ENCODE measurements around the gene TNFSF15.

GRCh38 chr9:114849450-114849849 is 43.6 kb upstream of the TNFSF15 start:
- TF ChIP-seq POLR2A (IDR thresholded peaks at IDR 0.05) (no peak), EP300 (IDR thresholded peaks at IDR 0.05) (no peak), POLR2AphosphoS5 (IDR thresholded peaks at IDR 0.05) (no peak)
- TF ChIP-seq, protein P1, sequence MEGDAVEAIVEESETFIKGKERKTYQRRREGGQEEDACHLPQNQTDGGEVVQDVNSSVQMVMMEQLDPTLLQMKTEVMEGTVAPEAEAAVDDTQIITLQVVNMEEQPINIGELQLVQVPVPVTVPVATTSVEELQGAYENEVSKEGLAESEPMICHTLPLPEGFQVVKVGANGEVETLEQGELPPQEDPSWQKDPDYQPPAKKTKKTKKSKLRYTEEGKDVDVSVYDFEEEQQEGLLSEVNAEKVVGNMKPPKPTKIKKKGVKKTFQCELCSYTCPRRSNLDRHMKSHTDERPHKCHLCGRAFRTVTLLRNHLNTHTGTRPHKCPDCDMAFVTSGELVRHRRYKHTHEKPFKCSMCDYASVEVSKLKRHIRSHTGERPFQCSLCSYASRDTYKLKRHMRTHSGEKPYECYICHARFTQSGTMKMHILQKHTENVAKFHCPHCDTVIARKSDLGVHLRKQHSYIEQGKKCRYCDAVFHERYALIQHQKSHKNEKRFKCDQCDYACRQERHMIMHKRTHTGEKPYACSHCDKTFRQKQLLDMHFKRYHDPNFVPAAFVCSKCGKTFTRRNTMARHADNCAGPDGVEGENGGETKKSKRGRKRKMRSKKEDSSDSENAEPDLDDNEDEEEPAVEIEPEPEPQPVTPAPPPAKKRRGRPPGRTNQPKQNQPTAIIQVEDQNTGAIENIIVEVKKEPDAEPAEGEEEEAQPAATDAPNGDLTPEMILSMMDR (IDR thresholded peaks at IDR 0.05) = no peak
